ENCODE measurements around the gene APLN.

DNA sequence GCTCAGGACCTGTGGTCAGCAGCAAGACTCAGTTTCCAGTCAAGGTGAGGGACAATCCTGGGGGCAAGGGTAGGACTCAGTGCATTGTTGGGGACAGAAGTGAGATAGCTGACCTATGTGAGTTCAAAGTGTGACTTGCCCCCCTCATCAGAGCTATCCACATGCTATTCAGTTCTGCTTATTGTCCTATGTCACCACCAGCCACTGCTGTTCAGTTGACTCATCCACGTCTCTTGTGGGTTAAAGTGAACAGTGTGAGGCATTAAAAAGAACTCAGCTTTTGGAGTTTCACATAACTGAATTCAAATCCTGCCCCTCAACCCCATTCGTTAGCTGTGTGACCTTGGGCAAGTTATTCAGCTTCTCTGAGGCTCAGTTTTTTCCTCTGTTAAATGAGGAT is 4.4 kb upstream of the APLN start:
- TF ChIP-seq, protein P1, sequence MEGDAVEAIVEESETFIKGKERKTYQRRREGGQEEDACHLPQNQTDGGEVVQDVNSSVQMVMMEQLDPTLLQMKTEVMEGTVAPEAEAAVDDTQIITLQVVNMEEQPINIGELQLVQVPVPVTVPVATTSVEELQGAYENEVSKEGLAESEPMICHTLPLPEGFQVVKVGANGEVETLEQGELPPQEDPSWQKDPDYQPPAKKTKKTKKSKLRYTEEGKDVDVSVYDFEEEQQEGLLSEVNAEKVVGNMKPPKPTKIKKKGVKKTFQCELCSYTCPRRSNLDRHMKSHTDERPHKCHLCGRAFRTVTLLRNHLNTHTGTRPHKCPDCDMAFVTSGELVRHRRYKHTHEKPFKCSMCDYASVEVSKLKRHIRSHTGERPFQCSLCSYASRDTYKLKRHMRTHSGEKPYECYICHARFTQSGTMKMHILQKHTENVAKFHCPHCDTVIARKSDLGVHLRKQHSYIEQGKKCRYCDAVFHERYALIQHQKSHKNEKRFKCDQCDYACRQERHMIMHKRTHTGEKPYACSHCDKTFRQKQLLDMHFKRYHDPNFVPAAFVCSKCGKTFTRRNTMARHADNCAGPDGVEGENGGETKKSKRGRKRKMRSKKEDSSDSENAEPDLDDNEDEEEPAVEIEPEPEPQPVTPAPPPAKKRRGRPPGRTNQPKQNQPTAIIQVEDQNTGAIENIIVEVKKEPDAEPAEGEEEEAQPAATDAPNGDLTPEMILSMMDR (IDR thresholded peaks at IDR 0.05; ENCODE audit: low read depth, low read length, poor library complexity, severe bottlenecking): no peak
- TF ChIP-seq EZH2phosphoT487 (IDR thresholded peaks at IDR 0.05; ENCODE audit: borderline replicate concordance, low read length): no peak
